ENCODE data around the gene FHOD3. TPM values are rescaled to one million over a fixed set of nuclear protein-coding genes. Genes with fewer than 3 reads are reported as not detected.
"Not testable (repeated sequence)": the region's sequence is repeated elsewhere in the genome, so short reads cannot be mapped to it uniquely, and the experiment has no call there.

FHOD3 gene
- total RNA-seq, 1 donor from 2014 or later = 5.4 TPM

- DNase-seq (ENCODE audit: low spot score) = no peak
Measured at GRCh38 chr18:36812678-36813077, 515.2 kb downstream of the FHOD3 start.

- no peak for DNase-seq (ENCODE audit: low spot score)
Measured at GRCh38 chr18:36813101-36813775, 515.7 kb downstream of the FHOD3 start.

GRCh38 chr18:36813824-36814223, 516.3 kb downstream of the FHOD3 start:
- no peak for DNase-seq (ENCODE audit: low spot score)

GRCh38 chr18:36814994-36815393, 517.5 kb downstream of the FHOD3 start:
- DNase-seq (ENCODE audit: low spot score) = no peak

- DNase-seq (ENCODE audit: low spot score) = not testable (repeated sequence)
Measured at GRCh38 chr18:36816096-36816495, 518.6 kb downstream of the FHOD3 start.

GRCh38 chr18:36817039-36817438, 519.5 kb downstream of the FHOD3 start:
- DNase-seq (ENCODE audit: low spot score) = no peak

GRCh38 chr18:36818652-36819051, 521.1 kb downstream of the FHOD3 start:
- DNase-seq (ENCODE audit: low spot score) = no peak

- no peak for DNase-seq (ENCODE audit: low spot score)
Measured at GRCh38 chr18:36819621-36820020, 522.1 kb downstream of the FHOD3 start.

GRCh38 chr18:36821681-36822080, 524.2 kb downstream of the FHOD3 start:
- no peak for DNase-seq (ENCODE audit: low spot score)

- DNase-seq (ENCODE audit: low spot score) = no peak
Measured at GRCh38 chr18:36825526-36825925, 528.0 kb downstream of the FHOD3 start.

GRCh38 chr18:36826556-36826955, 529.0 kb downstream of the FHOD3 start:
- DNase-seq (ENCODE audit: low spot score) = no peak

- no peak for DNase-seq (ENCODE audit: low spot score)
Measured at GRCh38 chr18:36828157-36828629, 530.7 kb downstream of the FHOD3 start.

- DNase-seq (ENCODE audit: low spot score) = peak; percentile 95
Measured at GRCh38 chr18:36828630-36829361, 531.3 kb downstream of the FHOD3 start, which contains the start of the genes KIAA1328 and TPGS2. TSS of gene KIAA1328 (plus strand) at chr18:36829127. CDS start at chr18:36829139, 12 bp downstream. TSS of gene TPGS2 (minus strand) at chr18:36829002. CDS start at chr18:36828767, 235 bp downstream.

Other genes with a start within 250 kb of the FHOD3 start
- 46.8 TPM for gene RPRD1A, start 230.2 kb upstream of the FHOD3 start, total RNA-seq
- 54.9 TPM for gene SLC39A6, start 168.4 kb upstream of the FHOD3 start, total RNA-seq
- gene ELP2, start 167.8 kb upstream of the FHOD3 start, total RNA-seq = 71.8 TPM
- gene MOCOS, start 110.2 kb upstream of the FHOD3 start, total RNA-seq = 5.8 TPM

Data from mesenteric fat pad (tissue), 1 donor.